ENCODE data around the gene DLGAP1.

DLGAP1 gene

DNA sequence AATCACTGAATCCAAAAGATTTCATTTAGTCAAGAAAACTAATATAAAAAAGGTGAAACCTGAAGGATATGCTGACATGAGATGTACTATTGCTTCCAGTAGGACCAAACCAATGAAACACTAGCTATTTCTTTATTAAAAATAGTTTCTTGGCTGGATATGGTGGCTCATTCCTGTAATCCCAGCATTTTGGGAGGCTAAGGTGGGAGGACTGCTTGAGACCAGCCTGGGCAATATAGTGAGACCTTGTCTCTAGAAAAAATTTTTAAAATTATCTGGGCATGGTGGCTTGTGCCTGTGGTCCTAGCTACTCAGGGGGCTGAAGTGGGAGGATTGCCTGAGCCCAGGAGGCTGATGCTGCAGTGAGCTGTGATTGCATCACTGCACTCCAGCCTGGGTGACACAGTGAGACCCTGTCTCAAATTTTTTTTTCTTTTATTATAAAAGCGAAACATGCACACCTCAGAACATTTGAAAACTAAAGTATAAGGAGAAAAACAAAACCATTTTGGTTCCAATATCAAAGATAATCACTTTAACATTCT, 738.9 kb downstream of the DLGAP1 start:
- peak overlapping the region; percentile 79 for H3K9ac ChIP-seq (ENCODE audit: low read length)
- H3K27ac ChIP-seq (ENCODE audit: low read depth, low read length, poor library complexity, severe bottlenecking) = peak overlapping the region; percentile 100
- H3K9me2 ChIP-seq (ENCODE audit: low read depth, low read length) = no peaks in the 10 kb centered on the region
- H3K27me3 ChIP-seq (ENCODE audit: insufficient read depth, low read length) = no peaks in the 10 kb centered on the region
- peaks cover 21% of the 10 kb centered on the region for H3F3A ChIP-seq (ENCODE audit: insufficient read depth, low read length)
- no peaks in the 10 kb centered on the region for H4K20me1 ChIP-seq (ENCODE audit: insufficient read depth, low read length)
- H3K36me3 ChIP-seq (ENCODE audit: insufficient read depth, low read length) = no peaks in the 10 kb centered on the region
- TF ChIP-seq EZH2 (IDR thresholded peaks at IDR 0.05; ENCODE audit: borderline replicate concordance, low read length) = no peak
- TF ChIP-seq, protein P1, sequence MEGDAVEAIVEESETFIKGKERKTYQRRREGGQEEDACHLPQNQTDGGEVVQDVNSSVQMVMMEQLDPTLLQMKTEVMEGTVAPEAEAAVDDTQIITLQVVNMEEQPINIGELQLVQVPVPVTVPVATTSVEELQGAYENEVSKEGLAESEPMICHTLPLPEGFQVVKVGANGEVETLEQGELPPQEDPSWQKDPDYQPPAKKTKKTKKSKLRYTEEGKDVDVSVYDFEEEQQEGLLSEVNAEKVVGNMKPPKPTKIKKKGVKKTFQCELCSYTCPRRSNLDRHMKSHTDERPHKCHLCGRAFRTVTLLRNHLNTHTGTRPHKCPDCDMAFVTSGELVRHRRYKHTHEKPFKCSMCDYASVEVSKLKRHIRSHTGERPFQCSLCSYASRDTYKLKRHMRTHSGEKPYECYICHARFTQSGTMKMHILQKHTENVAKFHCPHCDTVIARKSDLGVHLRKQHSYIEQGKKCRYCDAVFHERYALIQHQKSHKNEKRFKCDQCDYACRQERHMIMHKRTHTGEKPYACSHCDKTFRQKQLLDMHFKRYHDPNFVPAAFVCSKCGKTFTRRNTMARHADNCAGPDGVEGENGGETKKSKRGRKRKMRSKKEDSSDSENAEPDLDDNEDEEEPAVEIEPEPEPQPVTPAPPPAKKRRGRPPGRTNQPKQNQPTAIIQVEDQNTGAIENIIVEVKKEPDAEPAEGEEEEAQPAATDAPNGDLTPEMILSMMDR (IDR thresholded peaks at IDR 0.05; ENCODE audit: low read length) = no peak
- H3K9me3 ChIP-seq (ENCODE audit: low read length) = no peaks in the 10 kb centered on the region
- H3K79me2 ChIP-seq (ENCODE audit: insufficient read depth, low read length) = no peaks in the 10 kb centered on the region
- H3K4me1 ChIP-seq (ENCODE audit: insufficient read depth, low read length, severe bottlenecking) = peaks cover 97% of the 10 kb centered on the region
- H2AFZ ChIP-seq (ENCODE audit: low read length) = no peak overlapping the region
- peak overlapping the region; percentile 40 for H3K4me2 ChIP-seq (ENCODE audit: low read length)
- H3K4me3 ChIP-seq (ENCODE audit: low read depth, low read length, poor library complexity, severe bottlenecking) = no peak overlapping the region

DNA sequence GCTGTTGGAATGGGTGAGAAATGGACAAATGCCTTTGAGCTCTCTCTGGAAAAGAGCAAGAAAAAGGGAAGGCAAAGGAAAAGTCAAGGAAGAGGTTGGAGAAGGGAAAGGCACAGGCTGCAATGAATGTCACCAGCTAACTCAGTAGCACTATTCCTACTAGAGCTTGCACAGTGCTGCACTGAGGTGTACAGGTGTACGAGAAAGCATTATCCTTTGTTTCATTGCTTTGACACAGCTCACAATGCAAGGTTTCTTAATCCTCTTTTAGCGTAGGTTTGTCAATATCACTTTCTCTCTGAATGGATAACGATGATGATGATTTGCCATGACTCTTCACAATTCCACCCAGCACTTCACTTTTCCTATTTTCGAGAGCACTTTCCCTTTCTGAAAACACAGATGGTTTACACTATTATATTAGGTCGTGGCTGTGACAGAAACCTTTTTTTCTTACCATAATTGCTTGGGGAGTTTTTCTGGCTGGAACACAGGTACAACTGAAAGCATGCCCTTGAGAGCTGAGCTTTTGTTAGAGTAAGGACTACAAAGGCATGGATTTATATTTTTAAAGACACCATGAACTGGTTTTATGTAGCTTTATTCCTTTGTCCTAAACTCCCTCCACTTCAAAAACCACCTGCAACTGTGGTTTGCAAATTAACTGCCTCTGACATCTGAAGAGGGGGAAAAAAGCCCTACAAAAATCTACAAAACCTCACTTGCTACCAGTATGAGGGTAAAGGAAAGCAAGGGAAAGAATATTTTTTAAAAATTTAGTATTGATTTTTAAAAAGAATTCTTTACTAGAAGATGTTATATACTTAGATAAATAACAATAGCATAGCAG, 739.7 kb downstream of the DLGAP1 start:
- H3K9ac ChIP-seq (ENCODE audit: low read length) = peak overlapping the region; percentile 79
- peak overlapping the region; percentile 100 for H3K27ac ChIP-seq (ENCODE audit: low read depth, low read length, poor library complexity, severe bottlenecking)
- no peaks in the 10 kb centered on the region for H3K9me2 ChIP-seq (ENCODE audit: low read depth, low read length)
- no peaks in the 10 kb centered on the region for H3K79me2 ChIP-seq (ENCODE audit: insufficient read depth, low read length)
- no peak overlapping the region for H2AFZ ChIP-seq (ENCODE audit: low read length)
- no peaks in the 10 kb centered on the region for H4K20me1 ChIP-seq (ENCODE audit: insufficient read depth, low read length)
- H3K4me3 ChIP-seq (ENCODE audit: low read depth, low read length, poor library complexity, severe bottlenecking) = peak overlapping the region; percentile 44
- H3K27me3 ChIP-seq (ENCODE audit: insufficient read depth, low read length) = no peaks in the 10 kb centered on the region
- H3F3A ChIP-seq (ENCODE audit: insufficient read depth, low read length) = peaks cover 21% of the 10 kb centered on the region
- H3K9me3 ChIP-seq (ENCODE audit: low read length) = no peaks in the 10 kb centered on the region
- peak overlapping the region; percentile 80 for H3K4me2 ChIP-seq (ENCODE audit: low read length)
- no peak for TF ChIP-seq EZH2 (IDR thresholded peaks at IDR 0.05; ENCODE audit: borderline replicate concordance, low read length)
- TF ChIP-seq, protein P1 (IDR thresholded peaks at IDR 0.05; ENCODE audit: low read length) = no peak
- H3K4me1 ChIP-seq (ENCODE audit: insufficient read depth, low read length, severe bottlenecking) = peaks cover 97% of the 10 kb centered on the region
- no peaks in the 10 kb centered on the region for H3K36me3 ChIP-seq (ENCODE audit: insufficient read depth, low read length)

DNA sequence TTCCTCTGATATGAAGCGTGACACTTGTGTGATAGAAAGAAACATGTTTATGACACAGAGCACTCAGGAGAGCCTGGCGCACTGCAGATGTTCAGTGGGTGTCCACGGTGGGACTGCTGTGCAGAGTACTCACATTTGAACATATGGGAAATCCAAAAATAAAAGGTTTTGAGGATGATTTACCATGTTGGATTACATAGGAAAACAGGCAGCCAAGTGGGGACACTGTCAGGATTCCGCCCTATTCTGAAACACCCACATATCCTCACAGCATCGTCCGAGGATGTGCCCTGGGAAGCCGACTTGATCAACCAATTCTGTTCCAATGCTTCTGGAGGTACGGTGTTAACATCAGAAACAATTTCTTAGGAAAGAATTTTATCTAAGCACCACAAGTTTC, 741.4 kb downstream of the DLGAP1 start:
- Histone ChIP-seq H3K27me3 (ENCODE audit: insufficient read depth, low read length) (no peaks in the 10 kb centered on the region), H3K9ac (ENCODE audit: low read length) (peak overlapping the region; percentile 45), H3K9me2 (ENCODE audit: low read depth, low read length) (no peaks in the 10 kb centered on the region), H3K27ac (ENCODE audit: low read depth, low read length, poor library complexity, severe bottlenecking) (peak overlapping the region; percentile 100), H4K20me1 (ENCODE audit: insufficient read depth, low read length) (no peaks in the 10 kb centered on the region), H3K4me1 (ENCODE audit: insufficient read depth, low read length, severe bottlenecking) (peaks cover 100% of the 10 kb centered on the region), H3K4me2 (ENCODE audit: low read length) (peak overlapping the region; percentile 38), H3K36me3 (ENCODE audit: insufficient read depth, low read length) (no peaks in the 10 kb centered on the region), H3K4me3 (ENCODE audit: low read depth, low read length, poor library complexity, severe bottlenecking) (peak overlapping the region; percentile 18), H3K79me2 (ENCODE audit: insufficient read depth, low read length) (no peaks in the 10 kb centered on the region), H3K9me3 (ENCODE audit: low read length) (no peaks in the 10 kb centered on the region), H3F3A (ENCODE audit: insufficient read depth, low read length) (peaks cover 17% of the 10 kb centered on the region), H2AFZ (ENCODE audit: low read length) (no peak overlapping the region)
- no peak for TF ChIP-seq EZH2 (IDR thresholded peaks at IDR 0.05; ENCODE audit: borderline replicate concordance, low read length)
- TF ChIP-seq, protein P1 (IDR thresholded peaks at IDR 0.05; ENCODE audit: low read length) = no peak

All from OCI-LY1 (cell line).